B cell (primary cell): ENCODE results near the gene AGXT.

Experiments
- CTCF ChIP-seq: fragments of 200-600 bp; IDR thresholded peaks from one replicate; pipeline ENCODE4 v1.8.0; 2022; ENCODE audit warnings: antibody characterized with exemption, mild to moderate bottlenecking
- EZH2 ChIP-seq: IDR thresholded peaks from 2 replicates; pipeline ENCODE4 v1.6.1; 2012; ENCODE audit warnings: borderline replicate concordance, low read depth, mild to moderate bottlenecking, moderate library complexity, low read length; ENCODE audit not compliant: insufficient read depth, poor library complexity, severe bottlenecking

- TF ChIP-seq EZH2: no peak
- TF ChIP-seq CTCF: no peak
Measured at GRCh38 chr2:240822280-240822847, 46.3 kb upstream of the AGXT start.
